ENCODE measurements around the gene CREM.
A peak's percentile ranks its signal among the peaks of the same experiment; 100 is the strongest.
"Not testable (repeated sequence)": the region's sequence is repeated elsewhere in the genome, so short reads cannot be mapped to it uniquely, and the experiment has no call there.

The CREM gene

GRCh38 chr10:35126530-35127288 is at the start of gene CREM:
Gene CREM, plus strand, starts transcription at chr10:35126846. Its CDS starts 10,990 bp downstream, at chr10:35137836.
- peak; percentile 99 for DNase-seq (ENCODE audit: low read depth in 2 of 2)

- no peak for DNase-seq (ENCODE audit: low read depth in 2 of 2)
Measured at GRCh38 chr10:35079265-35079664, 47.4 kb upstream of the CREM start.

DNA sequence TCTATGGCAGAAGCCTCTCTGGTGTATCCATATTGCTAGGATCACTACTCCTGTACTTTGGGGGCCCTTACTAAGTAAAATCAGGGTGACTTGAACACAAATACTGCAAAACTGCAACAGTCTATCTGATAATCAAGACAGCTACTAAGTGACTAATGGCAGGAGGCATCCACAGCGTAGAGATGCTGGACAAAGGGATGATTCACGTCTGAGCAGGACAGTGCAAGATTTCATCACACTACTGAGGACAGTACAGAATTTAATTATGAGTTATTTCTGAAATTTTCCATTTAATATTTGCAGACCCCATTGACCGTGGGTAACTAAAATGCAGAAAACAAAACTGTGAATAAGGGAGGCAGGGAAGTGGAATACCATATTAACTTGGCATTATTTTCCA is 46.9 kb upstream of the CREM start:
- no peak for DNase-seq (ENCODE audit: low read depth in 2 of 2)

GRCh38 chr10:35080261-35080660 is 46.4 kb upstream of the CREM start:
- DNase-seq (ENCODE audit: low read depth in 2 of 2) = not testable (repeated sequence)

- DNase-seq (ENCODE audit: low read depth in 2 of 2) = no peak
Measured at GRCh38 chr10:35083242-35083641, 43.4 kb upstream of the CREM start.

DNA sequence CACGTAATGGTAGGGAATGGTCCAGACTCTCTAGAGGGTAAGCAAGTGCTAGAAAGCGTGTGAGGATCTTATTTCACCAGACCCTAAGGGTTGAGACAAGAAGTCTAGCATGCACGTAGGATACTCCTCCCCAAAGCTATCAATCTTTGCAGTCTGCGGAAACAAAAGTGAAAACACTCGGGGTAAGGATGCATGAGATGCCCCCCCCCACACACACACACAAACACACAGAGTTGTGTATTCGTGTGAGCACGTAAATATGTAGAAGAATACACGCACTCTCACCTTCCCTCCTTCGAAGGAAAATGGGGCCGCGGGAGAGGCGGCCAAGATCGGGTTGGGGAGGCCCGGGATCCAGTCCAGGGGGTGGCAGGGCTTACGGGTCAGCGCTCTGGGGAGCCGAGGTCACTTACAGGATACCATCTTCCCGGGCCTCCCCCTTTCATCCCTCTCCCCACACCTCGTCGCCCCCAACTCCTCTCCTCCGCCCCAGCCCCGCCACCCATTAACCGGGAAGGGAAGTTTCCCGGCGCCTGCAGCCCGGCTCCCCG is 37.0 kb upstream of the CREM start:
- no peak for DNase-seq (ENCODE audit: low read depth in 2 of 2)

- peak; percentile 84 to 88 for DNase-seq (ENCODE audit: low read depth in 2 of 2)
Measured at GRCh38 chr10:35090162-35090954, 36.3 kb upstream of the CREM start, which contains the start of gene CUL2. Gene CUL2, minus strand, starts transcription at chr10:35090341. Its CDS starts 19,024 bp downstream, at chr10:35071317.

DNA sequence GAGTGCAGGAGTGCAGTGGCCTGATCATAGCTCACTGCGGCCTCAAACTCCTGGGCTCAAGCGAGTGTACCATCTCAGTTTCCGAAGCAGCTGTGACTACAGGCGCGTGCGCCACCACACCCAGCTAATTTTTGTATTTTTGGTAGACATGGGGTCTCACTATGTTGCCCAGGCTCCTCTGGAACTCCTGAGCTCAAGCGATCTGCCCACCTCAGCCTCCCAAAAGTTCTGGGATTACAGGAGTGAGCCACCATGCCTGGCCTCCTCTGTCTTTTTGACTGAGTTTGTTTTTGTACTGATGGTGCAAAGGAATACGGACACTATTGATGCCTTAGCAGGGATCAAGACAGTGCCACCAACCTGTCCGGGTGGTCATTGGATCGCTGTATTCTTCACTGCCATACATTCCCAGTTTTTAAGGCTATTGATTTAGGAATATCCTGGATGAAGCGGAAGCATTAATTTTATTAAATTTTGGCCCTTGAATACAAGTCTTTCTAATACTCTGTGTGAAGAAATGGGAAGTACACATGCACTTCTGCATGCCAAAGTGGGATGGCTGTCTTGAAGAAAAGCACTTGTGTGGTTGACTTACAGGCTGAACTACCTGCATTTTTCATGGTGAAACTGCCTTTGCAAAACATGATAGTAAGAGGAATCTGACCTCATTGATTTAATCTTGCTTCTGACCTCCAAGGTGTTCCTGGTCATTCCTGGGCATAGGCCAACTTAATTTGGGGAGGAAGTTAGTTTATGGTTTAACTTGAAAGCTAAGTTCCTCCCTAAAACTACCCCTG is 34.5 kb upstream of the CREM start:
- no peak for DNase-seq (ENCODE audit: low read depth in 2 of 2)

DNA sequence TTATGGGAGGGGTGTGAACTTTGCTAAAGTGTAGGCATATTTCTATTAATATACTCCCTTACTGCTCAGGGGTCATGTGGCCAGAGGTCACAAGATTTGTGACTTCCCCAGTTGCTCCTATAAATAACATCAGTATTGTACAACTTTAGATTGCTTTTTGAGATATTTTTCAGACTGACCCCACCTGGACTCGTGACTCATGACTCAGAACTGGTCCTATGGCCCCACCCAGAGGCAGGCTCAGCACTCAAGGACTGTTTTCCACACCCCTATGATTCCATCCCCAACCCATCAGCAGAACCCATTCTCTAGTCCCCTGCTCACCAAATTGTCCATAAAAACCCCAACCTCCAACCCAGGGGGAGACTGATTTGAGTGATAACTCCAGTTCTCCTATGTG is 33.8 kb upstream of the CREM start:
- DNase-seq (ENCODE audit: low read depth in 2 of 2) = no peak

- no peak for DNase-seq (ENCODE audit: low read depth in 2 of 2)
Measured at GRCh38 chr10:35096312-35096711, 30.3 kb upstream of the CREM start.

GRCh38 chr10:35097510-35097909 is 29.1 kb upstream of the CREM start:
- DNase-seq (ENCODE audit: low read depth in 2 of 2) = no peak

DNA sequence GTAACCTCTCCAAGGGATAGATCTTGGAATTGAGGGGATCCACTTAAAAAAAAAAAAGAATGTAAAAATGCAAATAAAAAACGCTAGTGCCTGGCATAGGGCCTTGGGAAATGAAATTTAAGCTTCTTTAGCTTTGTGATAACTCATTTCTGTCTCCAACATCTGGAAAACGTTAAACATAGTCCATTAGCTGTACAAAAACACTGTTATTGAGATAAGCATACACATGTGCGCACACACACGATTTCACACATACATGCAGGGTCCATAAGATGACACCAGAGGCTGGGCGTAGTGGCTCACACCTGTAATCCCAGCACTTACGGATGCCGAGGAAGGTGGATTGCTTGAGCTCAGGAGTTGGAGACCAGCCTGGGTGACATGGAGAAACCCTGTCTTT is 22.8 kb upstream of the CREM start:
- no peak for DNase-seq (ENCODE audit: low read depth in 2 of 2)

- no peak for DNase-seq (ENCODE audit: low read depth in 2 of 2)
Measured at GRCh38 chr10:35112571-35112970, 14.1 kb upstream of the CREM start.

DNA sequence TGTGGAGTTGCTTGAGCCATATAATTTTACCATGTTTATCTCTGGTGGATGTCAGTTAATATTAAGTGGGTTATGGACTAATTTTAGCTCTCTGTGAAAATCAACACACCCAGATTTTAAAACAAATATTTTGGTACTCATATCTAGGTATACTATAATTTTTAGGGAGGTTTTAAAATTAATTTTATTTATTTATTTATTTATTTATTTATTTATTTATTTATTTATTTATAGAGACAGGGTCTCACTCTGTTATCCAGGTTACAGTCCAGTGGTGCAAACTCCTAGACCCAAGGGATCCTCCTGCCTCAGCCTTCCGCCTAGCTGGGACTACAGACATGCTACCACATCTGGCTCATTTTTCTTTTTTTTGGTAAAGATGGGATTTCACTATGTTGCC is 7.3 kb upstream of the CREM start:
- no peak for DNase-seq (ENCODE audit: low read depth in 2 of 2)

DNA sequence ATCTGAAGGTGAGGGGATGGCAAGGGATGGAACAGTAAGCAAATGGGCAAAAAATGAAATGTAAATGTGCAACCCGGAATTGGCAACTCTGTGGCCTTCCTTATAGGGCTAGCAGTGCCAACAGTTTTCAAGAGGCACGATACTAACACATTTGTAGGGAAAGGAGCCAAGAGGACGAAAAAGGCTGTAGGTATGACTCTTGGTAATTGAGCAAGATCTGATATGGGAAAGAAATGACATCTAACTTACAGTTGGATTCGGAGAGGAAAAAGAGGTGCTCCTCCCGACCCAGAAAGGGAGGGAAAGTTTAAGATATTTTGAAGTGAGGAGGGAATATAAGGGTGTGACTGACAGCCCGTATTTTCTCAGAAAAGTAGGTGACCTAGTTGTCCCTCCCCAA is 2.1 kb upstream of the CREM start:
- DNase-seq (ENCODE audit: low read depth in 2 of 2) = no peak

DNA sequence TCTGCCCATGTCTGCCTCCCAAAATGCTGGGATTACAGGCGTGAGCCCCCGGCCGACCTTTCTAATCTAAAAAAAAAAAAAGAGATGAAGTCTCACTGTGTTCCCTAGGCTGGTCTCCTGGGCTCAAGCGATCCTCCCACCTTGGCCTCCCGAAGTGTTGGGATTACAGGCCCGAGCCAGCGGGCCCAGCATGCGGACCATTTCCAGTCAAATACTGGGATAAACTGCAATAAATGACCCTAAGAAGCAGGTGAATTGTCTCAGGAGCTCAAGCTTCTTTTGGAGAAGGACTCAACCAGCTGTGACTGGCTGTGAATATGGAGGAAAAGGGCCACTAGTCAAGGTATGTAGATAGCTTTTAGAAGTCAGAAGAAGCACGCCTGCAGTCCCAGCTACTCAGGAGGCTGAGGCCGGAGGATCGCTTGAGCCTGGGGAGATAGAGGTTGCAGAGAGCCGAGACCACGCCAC is 550 bp upstream of the CREM start:
- DNase-seq (ENCODE audit: low read depth in 2 of 2) = no peak

DNA sequence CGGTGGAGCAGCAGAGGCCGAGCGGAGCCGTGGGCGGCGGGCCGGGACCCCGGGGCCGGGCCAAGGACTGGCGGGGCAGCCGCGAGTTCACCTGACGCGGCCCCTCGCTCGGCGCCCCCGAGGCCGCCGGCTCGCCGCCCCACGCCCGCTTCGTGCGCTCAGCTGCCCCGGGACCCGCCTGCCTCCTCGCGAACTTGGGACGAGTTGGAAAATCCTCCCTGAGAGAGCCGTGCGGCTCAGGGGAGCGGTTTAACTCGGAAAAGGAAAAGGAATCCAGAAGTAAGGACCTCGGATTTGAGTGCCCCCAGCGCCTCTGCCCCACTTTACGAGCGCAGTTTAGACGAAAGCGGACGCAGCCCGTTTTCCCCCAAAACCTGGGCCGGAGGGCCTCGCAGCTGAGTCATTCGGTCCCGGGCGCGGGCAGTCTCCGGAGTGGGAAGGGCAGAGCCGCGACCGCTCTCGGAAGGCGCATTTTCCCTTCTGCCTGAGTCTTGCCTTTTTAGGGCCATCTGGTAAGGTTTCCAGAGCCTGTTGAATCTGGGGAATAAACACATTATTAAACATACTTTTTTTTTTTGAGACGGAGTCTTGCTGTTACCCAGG is 744 bp downstream of the CREM start:
- peak; percentile 31 to 39 for DNase-seq (ENCODE audit: low read depth in 2 of 2)

DNA sequence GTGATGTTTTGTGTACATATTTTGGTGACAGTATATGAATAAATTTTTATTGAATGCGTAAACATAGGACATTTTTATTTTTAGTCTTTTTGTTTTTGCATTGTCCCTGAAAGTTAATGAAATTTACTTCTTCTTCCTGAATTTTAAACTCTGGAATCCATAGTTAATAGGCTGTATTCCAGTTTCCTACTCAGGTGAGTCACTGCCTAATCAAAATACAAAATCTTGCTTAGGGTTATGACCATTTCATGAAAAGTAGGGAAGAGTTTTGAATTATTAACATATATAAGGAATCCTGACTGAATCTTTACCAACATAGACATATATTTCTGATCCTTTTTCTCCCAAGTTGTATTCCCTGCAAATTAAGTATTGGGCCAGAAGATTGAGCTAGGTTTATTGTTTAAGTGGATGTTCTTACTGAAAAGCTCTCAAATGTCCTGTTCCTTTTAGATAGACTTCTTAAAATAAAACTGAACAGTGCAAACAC is 2.6 kb downstream of the CREM start:
- DNase-seq (ENCODE audit: low read depth in 2 of 2) = no peak

DNA sequence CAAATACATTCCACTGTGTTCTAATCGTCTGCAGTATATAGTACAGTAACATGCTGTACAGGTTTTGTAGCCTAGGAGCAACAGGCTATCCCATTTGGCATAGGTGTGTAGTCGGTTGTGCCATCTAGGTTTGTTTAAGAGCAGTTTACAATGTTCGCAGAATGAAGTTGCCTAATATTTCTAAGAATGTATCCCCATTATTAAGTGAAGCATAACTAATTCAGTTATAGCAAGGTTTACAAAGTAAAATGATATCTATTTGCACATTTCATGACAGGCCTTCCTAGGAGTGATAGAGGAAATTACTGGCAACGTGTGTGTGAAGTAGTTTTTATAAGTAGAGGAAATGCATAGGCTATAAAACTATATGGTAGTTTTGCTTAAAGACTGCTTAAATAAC is 4.0 kb downstream of the CREM start:
- DNase-seq (ENCODE audit: low read depth in 2 of 2) = no peak

GRCh38 chr10:35132727-35133126 is 6.1 kb downstream of the CREM start:
- DNase-seq (ENCODE audit: low read depth in 2 of 2) = no peak

GRCh38 chr10:35133586-35133985 is 6.9 kb downstream of the CREM start:
- no peak for DNase-seq (ENCODE audit: low read depth in 2 of 2)
